Activated naive CD8-positive, alpha-beta T cell treated with anti-CD3 and anti-CD28 coated beads for 36 hours (primary cell): ENCODE measurements around the gene BHLHE41. TPM values are rescaled to one million over a fixed set of nuclear protein-coding genes. Genes with fewer than 3 reads are reported as not detected.

Experiments
- DNase-seq: peaks from one replicate; pipeline ENCODE4 v3.0.0; 2021
- H3K27ac Mint-ChIP-seq: one replicate; pipeline ENCODE4 v1.8.0; 2022; ENCODE audit warnings: mild to moderate bottlenecking, moderate library complexity, mixed read lengths
- H3K27me3 Mint-ChIP-seq: one replicate; pipeline ENCODE4 v1.8.0; 2022; ENCODE audit warnings: mild to moderate bottlenecking, mixed read lengths
- H3K36me3 Mint-ChIP-seq: one replicate; pipeline ENCODE4 v1.8.0; 2021; ENCODE audit warnings: mild to moderate bottlenecking, mixed read lengths
- H3K4me1 Mint-ChIP-seq: one replicate; pipeline ENCODE4 v1.8.0; 2021; ENCODE audit warnings: mixed read lengths
- H3K4me3 Mint-ChIP-seq: one replicate; pipeline ENCODE4 v1.8.0; 2022; ENCODE audit warnings: mild to moderate bottlenecking, moderate library complexity, mixed read lengths
- H3K9me3 Mint-ChIP-seq: one replicate; pipeline ENCODE4 v1.8.0; 2022; ENCODE audit warnings: mixed read lengths
- total RNA-seq, 2 experiments: library from RNA; stranded (reverse); gene quantifications; one replicate each; pipeline ENCODE4 v1.2.3, GENCODE V29; 2021

The BHLHE41 gene
- total RNA-seq, 2 experiments from 2014 or later, result not detected

- no peak for DNase-seq
- Mint-ChIP-seq H3K4me1 (no peaks in the 10 kb centered on the region), H3K27ac (no peak overlapping the region), H3K9me3 (no peaks in the 10 kb centered on the region), H3K4me3 (no peak overlapping the region), H3K27me3 (no peaks in the 10 kb centered on the region), H3K36me3 (no peaks in the 10 kb centered on the region)
Measured at GRCh38 chr12:26149968-26150500, 25.2 kb upstream of the BHLHE41 start.

GRCh38 chr12:26148291-26148690 lies 23.5 kb upstream of the BHLHE41 start:
- no peak for DNase-seq
- Mint-ChIP-seq H3K27ac (no peak overlapping the region), H3K4me1 (no peaks in the 10 kb centered on the region), H3K27me3 (no peaks in the 10 kb centered on the region), H3K36me3 (no peaks in the 10 kb centered on the region), H3K4me3 (no peak overlapping the region), H3K9me3 (no peaks in the 10 kb centered on the region)

- Mint-ChIP-seq H3K9me3 (no peaks in the 10 kb centered on the region), H3K4me3 (no peak overlapping the region), H3K27ac (no peak overlapping the region), H3K4me1 (no peaks in the 10 kb centered on the region), H3K36me3 (no peaks in the 10 kb centered on the region), H3K27me3 (no peaks in the 10 kb centered on the region)
- DNase-seq, result no peak
Measured at GRCh38 chr12:26143291-26143690, 18.5 kb upstream of the BHLHE41 start.

GRCh38 chr12:26138860-26139259 lies 14.0 kb upstream of the BHLHE41 start:
- no peak overlapping the region for H3K4me3 Mint-ChIP-seq
- no peaks in the 10 kb centered on the region for H3K36me3 Mint-ChIP-seq
- no peaks in the 10 kb centered on the region for H3K9me3 Mint-ChIP-seq
- no peaks in the 10 kb centered on the region for H3K4me1 Mint-ChIP-seq
- H3K27ac Mint-ChIP-seq, result no peak overlapping the region
- no peak for DNase-seq
- peaks cover 13% of the 10 kb centered on the region for H3K27me3 Mint-ChIP-seq

GRCh38 chr12:26136688-26137087 lies 11.9 kb upstream of the BHLHE41 start:
- Mint-ChIP-seq H3K4me1 (no peaks in the 10 kb centered on the region), H3K27me3 (peaks cover 17% of the 10 kb centered on the region), H3K36me3 (no peaks in the 10 kb centered on the region), H3K9me3 (no peaks in the 10 kb centered on the region), H3K27ac (no peak overlapping the region), H3K4me3 (no peak overlapping the region)
- no peak for DNase-seq

GRCh38 chr12:26135571-26135970 lies 10.7 kb upstream of the BHLHE41 start:
- no peaks in the 10 kb centered on the region for H3K36me3 Mint-ChIP-seq
- no peak overlapping the region for H3K4me3 Mint-ChIP-seq
- H3K9me3 Mint-ChIP-seq, result no peaks in the 10 kb centered on the region
- no peak for DNase-seq
- H3K4me1 Mint-ChIP-seq, result no peaks in the 10 kb centered on the region
- peaks cover 22% of the 10 kb centered on the region for H3K27me3 Mint-ChIP-seq
- H3K27ac Mint-ChIP-seq, result no peak overlapping the region

- no peak for DNase-seq
- no peak overlapping the region for H3K4me3 Mint-ChIP-seq
- H3K36me3 Mint-ChIP-seq, result no peaks in the 10 kb centered on the region
- H3K27me3 Mint-ChIP-seq, result peaks cover 24% of the 10 kb centered on the region
- no peaks in the 10 kb centered on the region for H3K4me1 Mint-ChIP-seq
- no peaks in the 10 kb centered on the region for H3K9me3 Mint-ChIP-seq
- no peak overlapping the region for H3K27ac Mint-ChIP-seq
Measured at GRCh38 chr12:26135010-26135420, 10.2 kb upstream of the BHLHE41 start.

- Mint-ChIP-seq H3K4me3 (no peak overlapping the region), H3K27me3 (peaks cover 28% of the 10 kb centered on the region), H3K9me3 (no peaks in the 10 kb centered on the region), H3K4me1 (no peaks in the 10 kb centered on the region), H3K36me3 (no peaks in the 10 kb centered on the region), H3K27ac (no peak overlapping the region)
- no peak for DNase-seq
Measured at GRCh38 chr12:26134540-26134939, 9.7 kb upstream of the BHLHE41 start.

- Mint-ChIP-seq H3K36me3 (no peaks in the 10 kb centered on the region), H3K4me1 (no peaks in the 10 kb centered on the region), H3K27ac (no peak overlapping the region), H3K4me3 (no peak overlapping the region), H3K9me3 (no peaks in the 10 kb centered on the region), H3K27me3 (peaks cover 36% of the 10 kb centered on the region)
- no peak for DNase-seq
Measured at GRCh38 chr12:26133521-26133920, 8.7 kb upstream of the BHLHE41 start.

- Mint-ChIP-seq H3K4me3 (no peak overlapping the region), H3K27me3 (peaks cover 41% of the 10 kb centered on the region), H3K4me1 (no peaks in the 10 kb centered on the region), H3K36me3 (no peaks in the 10 kb centered on the region), H3K9me3 (no peaks in the 10 kb centered on the region), H3K27ac (no peak overlapping the region)
- no peak for DNase-seq
Measured at GRCh38 chr12:26132866-26133265, 8.0 kb upstream of the BHLHE41 start.

- no peak for DNase-seq
- H3K27ac Mint-ChIP-seq, result no peak overlapping the region
- H3K4me1 Mint-ChIP-seq, result no peaks in the 10 kb centered on the region
Measured at GRCh38 chr12:26131936-26132335, 7.1 kb upstream of the BHLHE41 start.

GRCh38 chr12:26130728-26131127 lies 5.9 kb upstream of the BHLHE41 start:
- Mint-ChIP-seq H3K27me3 (peaks cover 62% of the 10 kb centered on the region), H3K36me3 (no peaks in the 10 kb centered on the region), H3K4me3 (no peak overlapping the region), H3K9me3 (no peaks in the 10 kb centered on the region), H3K4me1 (no peaks in the 10 kb centered on the region), H3K27ac (no peak overlapping the region)
- DNase-seq, result no peak

More at GRCh38 chr12:26131936-26132335, 7.1 kb upstream of the BHLHE41 start:
- H3K36me3 Mint-ChIP-seq, result no peaks in the 10 kb centered on the region
- no peak overlapping the region for H3K4me3 Mint-ChIP-seq
- peaks cover 50% of the 10 kb centered on the region for H3K27me3 Mint-ChIP-seq
- H3K9me3 Mint-ChIP-seq, result no peaks in the 10 kb centered on the region

- Mint-ChIP-seq H3K27ac (no peak overlapping the region), H3K27me3 (peaks cover 72% of the 10 kb centered on the region)
Measured at GRCh38 chr12:26128168-26128567, 3.3 kb upstream of the BHLHE41 start.

GRCh38 chr12:26127404-26127803 lies 2.6 kb upstream of the BHLHE41 start:
- Mint-ChIP-seq H3K4me1 (peaks cover 19% of the 10 kb centered on the region), H3K27ac (no peak overlapping the region), H3K27me3 (peaks cover 75% of the 10 kb centered on the region), H3K36me3 (no peaks in the 10 kb centered on the region), H3K9me3 (no peaks in the 10 kb centered on the region), H3K4me3 (no peak overlapping the region)
- DNase-seq, result no peak

More at GRCh38 chr12:26128168-26128567, 3.3 kb upstream of the BHLHE41 start:
- peaks cover 15% of the 10 kb centered on the region for H3K4me1 Mint-ChIP-seq
- DNase-seq, result no peak
- no peaks in the 10 kb centered on the region for H3K9me3 Mint-ChIP-seq
- no peaks in the 10 kb centered on the region for H3K36me3 Mint-ChIP-seq
- H3K4me3 Mint-ChIP-seq, result no peak overlapping the region

- H3K9me3 Mint-ChIP-seq, result no peaks in the 10 kb centered on the region
- H3K4me1 Mint-ChIP-seq, result peaks cover 22% of the 10 kb centered on the region
- H3K4me3 Mint-ChIP-seq, result peak overlapping the region; percentile 82
- no peak overlapping the region for H3K27ac Mint-ChIP-seq
- no peaks in the 10 kb centered on the region for H3K36me3 Mint-ChIP-seq
- peaks cover 79% of the 10 kb centered on the region for H3K27me3 Mint-ChIP-seq
- DNase-seq, result peak; percentile 63
Measured at GRCh38 chr12:26126340-26127284, 1.8 kb upstream of the BHLHE41 start.
